ENCODE results near the gene KEAP1.

KEAP1 gene

DNA sequence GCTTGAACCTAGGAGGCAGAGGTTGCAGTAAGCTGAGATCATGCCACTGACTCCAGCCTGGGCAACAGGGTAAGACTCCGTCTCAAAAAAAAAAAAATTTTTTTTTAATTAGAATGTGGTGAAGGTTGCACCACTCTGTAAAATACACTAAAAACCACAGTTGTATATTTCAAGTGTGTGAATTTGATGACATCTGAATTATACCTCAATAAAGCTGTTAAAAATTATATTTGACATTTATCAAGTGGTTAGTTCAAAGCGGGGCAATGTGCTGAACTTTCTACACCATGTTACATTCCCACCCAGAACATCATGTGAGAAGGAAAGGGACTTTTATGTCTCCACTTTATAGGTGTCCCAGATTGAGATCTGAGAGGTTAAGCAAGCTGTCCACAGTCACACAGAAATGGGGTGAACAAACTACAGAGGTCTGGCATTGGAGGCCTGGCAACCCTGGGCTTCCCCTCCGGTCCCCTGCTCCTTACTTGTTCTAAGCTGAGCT lies 20.0 kb upstream of the KEAP1 start:
- DNase-seq (ENCODE audit: low read depth) = no peak

DNA sequence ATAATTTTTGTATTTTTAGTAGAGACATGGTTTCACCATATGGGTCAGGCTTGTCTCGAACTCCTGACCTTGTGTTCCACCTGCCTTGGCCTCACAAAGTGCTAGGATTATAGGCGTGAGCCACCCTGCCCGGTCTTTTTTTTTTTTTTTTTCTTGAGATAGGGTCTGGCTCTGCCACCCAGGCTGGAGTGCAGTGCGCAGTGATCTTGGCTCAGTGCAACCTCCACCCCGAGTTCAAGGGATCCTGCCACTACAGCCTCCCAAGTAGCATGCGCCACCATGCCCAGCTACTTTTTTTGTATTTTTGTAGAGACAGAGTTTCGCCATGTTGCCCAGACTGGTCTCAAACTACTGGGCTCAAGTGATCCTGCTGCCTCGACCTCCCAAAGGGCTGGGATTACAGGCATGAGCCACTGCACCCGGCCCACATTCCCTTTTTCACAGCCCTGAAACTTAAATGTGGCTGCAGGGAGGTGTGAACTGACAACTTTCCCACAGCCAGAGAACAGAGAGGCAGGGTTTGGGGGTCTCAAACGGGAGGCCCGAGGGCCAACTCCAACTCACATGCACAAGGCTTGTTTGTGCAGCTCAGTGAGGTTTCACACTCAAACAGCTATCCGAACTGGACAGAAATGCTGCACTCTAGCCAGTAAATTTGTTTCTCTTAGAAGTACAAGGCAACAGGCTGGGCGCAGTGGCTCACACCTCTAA lies 18.5 kb upstream of the KEAP1 start:
- DNase-seq (ENCODE audit: low read depth) = no peak

GRCh38 chr19:10520652-10521318 lies 17.6 kb upstream of the KEAP1 start:
- DNase-seq (ENCODE audit: low read depth) = no peak

GRCh38 chr19:10519421-10519820 lies 16.3 kb upstream of the KEAP1 start:
- no peak for DNase-seq (ENCODE audit: low read depth)

DNA sequence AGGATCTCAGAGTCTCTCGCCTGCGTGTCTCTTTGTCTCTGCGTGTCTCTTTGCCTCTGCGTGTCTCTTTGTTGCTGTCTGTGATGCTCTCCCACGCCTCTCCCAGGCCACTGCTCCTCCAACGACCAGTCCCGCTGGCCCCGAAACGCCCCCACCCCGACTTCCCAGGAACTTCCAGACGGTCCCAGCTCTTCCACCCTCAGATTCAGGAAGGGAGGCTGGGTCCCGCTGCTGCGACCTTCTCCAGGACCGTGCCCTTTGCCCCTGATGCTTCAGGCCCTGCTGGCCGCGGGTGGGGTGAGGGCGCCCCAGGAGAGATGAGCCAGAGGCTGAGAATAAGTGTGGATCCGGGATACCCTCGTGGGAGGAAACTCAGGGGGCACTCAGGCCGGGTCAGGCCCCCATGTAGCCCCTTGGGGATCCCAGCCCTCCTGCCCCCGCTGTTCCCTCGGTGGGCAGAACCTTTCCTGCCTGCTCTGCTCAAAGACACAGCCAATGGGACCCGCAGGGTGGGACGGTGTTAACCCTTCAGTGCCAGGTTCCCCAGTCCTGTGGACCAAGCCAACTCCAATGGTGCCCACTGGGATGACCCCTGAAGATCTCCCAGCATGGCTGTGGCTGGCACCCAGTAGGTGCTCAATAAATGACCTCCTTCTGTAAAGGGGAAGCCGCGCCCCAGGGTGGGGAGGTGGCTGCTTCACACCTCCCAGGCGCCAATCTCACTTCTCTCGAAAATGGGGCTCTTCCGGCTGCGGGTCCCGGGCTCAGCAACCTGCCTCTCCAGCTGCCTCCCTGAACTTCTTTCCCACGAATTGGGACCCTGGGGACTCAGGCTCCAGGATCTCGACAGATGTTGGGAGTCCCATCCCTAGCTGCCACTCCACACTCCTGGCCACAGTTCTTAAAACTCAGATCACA lies 15.5 kb upstream of the KEAP1 start:
- DNase-seq (ENCODE audit: low read depth) = no peak

- no peak for DNase-seq (ENCODE audit: low read depth)
Observed at GRCh38 chr19:10517760-10518443, 14.7 kb upstream of the KEAP1 start.

- no peak for DNase-seq (ENCODE audit: low read depth)
Observed at GRCh38 chr19:10517361-10517759, 14.2 kb upstream of the KEAP1 start, which contains the start of gene S1PR5. Gene S1PR5, minus strand, starts transcription at chr19:10517447. Its CDS starts 2,436 bp downstream, at chr19:10515011.

DNA sequence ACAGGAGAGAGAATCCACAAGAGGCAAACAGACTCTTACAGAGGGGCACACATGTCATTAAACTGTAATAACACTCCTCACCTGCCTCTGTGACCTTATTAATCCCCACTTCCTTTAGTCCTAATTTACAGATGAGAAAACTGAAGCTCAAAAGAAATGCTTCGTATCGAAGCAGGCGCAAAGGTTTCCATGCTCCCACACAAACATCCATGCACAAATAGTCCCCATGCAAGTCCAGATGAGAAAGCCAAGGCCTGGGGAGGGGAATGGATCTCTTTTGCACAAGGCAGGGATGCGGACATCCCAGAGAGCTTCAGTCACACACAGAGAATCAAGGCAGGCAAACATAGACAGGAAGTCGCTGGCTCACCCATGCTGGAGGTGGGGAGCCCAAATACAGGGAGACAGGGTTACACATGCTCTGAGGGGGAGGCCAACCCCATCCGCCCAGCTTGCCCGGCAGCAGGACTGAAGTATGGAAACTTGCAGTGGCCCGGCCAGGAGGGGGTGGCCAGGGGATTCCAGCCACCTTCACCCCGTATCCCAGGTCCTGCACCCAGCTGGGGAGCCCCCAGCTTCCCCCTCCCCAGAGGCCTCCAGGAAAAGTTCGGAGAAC lies 13.6 kb upstream of the KEAP1 start:
- DNase-seq (ENCODE audit: low read depth) = no peak

DNA sequence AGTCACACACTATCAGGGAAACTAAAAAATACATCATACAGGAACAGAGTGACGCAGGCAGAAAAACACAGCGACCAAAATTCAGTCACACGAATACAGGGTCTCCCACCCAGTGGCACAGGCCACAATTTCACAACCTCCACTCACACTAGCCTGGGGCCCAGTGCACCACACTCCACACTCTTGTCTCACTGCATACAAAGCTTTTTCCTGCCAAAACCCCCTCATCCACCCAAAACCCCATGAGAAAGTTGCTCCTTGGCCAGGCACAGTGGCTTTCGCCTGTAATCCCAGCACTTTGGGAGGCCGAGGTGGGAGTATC lies 12.9 kb upstream of the KEAP1 start:
- no peak for DNase-seq (ENCODE audit: low read depth)

DNA sequence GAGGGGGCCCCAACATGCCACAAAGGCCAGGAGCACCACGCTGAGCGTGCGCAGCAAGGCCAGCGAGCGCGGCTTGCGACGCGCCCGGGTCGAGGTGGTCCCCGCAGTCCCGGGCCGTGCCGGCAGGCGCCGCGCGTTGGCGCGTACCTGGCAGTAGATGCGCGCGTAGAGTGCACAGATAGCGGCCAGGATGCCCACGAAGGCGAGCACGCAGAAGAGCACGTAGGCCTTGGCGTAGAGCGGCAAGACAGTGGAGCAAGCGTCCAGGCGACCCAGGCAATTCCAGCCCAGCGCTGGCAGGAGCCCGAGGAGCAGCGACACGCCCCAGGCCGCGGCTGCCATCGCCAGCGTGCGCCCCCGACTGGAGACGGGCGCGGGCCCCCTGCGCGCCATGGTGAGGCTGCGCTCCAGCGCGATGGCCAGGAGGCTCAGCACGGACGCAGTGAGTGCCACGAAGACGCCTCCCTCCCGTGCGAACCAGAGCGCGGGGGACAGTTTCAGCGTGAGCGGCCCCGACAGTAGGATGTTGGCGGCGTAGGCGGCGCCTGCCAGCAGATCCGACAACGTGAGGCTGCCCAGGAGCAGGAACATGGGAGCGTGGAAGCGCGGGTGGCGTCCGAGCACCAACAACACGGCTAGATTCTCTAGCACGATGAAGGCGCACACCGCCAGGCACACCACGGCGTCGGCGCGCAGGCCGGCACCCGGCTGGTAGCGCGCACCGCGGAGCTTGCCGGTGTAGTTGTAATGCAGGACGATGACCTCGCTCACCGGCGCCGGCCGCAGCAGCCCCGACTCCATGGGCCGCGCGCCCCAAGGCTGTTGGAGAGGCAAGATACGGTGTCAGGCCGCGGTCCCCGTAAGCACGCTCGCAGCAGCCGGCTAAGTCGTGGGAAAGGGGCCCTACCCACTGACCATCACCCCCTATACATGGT lies 11.3 kb upstream of the KEAP1 start:
- DNase-seq (ENCODE audit: low read depth) = no peak

- DNase-seq (ENCODE audit: low read depth) = no peak
Observed at GRCh38 chr19:10513223-10513622, 10.1 kb upstream of the KEAP1 start.

DNA sequence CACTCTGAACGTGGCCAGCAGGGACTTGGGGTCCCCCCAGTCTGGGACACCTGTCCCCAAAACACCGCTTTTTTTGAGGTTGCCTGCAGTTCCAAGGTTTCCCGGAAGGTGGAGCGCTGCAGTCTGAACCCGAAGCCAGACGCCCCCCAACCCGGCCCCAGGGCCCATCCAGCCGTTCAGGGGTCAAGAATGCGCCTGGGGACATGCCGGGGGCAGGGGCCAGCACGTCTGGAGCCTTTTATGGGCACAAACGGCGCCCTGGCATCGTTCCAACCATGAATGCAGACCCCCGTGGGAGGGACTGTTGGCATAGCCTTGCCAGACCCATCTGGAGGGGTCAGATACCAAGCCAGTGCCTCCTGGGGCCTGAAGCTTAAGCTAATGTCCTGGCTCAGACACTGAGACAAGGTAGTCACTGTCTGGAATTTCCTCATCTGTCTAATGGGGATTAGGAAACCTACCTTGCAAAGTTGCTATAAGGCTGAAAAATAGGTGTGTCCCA lies 7.2 kb upstream of the KEAP1 start:
- DNase-seq (ENCODE audit: low read depth) = peak; percentile 39

- no peak for DNase-seq (ENCODE audit: low read depth)
Observed at GRCh38 chr19:10508707-10509106, 5.6 kb upstream of the KEAP1 start.

DNA sequence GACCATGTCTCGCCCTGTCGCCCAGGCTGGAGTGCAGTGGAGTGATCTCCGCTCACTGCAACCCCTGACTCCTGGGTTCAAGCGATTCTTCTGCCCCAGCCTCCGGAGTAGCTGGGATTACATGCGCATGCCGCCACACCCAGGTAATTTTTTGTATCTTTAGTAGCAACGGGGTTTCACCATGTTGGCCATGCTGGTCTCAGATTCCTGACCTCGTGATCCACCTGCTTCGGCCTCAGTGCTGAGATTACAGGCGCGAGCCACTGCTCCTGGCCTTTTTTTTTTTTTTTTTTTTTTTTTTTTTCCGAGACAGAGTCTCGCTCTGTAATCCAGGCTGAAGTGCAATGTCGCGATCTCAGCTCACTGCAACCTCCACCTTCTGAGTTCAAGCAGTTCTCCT lies 4.9 kb upstream of the KEAP1 start:
- no peak for DNase-seq (ENCODE audit: low read depth)

DNA sequence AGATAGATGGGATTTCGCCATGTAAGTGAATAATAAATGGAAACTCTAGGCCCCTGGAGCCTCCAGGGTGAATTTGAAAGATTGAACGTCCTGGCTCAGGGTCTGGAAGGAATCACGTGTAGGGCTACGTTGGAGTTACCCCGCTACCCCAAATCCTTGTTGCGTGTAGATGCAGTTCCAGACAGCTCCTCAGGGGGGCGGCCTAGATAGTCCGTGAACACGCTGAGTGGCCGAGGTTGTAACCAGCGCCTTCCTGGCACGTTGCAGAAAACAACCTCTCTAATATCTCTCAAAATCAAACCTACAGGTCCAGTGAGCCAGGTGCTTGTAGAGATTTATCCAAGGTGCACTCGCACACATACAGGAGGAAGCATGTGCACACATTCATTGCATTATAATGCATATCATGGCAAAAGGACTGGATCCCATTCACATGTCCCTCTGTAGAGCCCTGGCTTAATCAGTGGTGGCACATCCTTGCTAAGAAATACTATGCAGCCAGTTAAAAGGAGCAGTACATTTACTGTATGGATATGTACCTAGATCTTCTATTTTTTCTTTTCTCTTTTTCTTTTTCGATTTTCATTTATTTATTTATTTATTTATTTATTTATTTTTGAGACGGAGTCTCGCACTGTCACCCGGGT lies 2.5 kb upstream of the KEAP1 start:
- DNase-seq (ENCODE audit: low read depth) = peak; percentile 69

- DNase-seq (ENCODE audit: low read depth) = peak; percentile 72
Observed at GRCh38 chr19:10502524-10503001, 593 bp downstream of the KEAP1 start.

DNA sequence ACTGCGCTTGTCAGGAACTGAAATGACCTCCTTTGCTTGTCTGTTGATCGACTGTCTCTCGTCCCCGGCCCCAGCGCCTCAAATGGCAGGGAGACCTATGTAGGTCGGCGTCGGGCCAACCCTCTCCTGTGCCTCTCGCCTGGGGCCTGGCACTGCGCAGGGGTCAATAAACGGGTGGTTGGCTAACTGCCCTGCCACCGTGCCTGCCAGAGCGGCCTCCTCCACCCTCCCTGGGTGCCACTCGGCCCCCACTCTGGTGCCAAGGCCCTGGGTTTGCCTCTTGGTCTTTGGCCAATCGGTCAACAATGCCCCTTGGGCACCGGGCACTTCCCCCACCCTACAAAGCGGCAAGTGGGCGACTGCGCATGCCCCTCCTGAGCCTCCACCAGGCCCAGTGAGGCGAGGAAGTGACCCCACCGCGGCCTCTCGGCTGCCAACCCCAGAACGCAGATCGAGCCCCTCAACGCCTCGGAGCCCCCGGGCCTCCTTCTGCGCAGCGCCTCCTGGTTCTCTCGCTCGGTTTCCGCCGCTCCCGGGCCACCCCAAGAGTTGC lies 1.1 kb downstream of the KEAP1 start:
- no peak for DNase-seq (ENCODE audit: low read depth)

DNA sequence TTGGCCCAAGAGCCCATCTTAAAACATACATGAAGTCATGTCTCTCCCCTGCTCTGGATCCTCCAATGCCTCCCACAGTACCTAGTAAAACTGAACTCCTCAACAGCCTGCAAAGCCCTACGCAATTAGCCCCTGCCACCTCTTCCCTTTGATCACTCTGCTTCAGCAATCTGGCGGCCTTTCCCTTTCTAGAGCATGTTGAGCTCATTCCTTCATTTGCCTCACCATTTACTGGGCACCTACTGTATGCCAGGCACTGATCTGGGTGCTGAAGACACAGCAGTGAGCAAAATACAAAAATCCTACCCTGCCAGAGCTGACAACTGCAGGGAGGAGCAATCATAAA lies 2.9 kb downstream of the KEAP1 start:
- no peak for DNase-seq (ENCODE audit: low read depth)

DNA sequence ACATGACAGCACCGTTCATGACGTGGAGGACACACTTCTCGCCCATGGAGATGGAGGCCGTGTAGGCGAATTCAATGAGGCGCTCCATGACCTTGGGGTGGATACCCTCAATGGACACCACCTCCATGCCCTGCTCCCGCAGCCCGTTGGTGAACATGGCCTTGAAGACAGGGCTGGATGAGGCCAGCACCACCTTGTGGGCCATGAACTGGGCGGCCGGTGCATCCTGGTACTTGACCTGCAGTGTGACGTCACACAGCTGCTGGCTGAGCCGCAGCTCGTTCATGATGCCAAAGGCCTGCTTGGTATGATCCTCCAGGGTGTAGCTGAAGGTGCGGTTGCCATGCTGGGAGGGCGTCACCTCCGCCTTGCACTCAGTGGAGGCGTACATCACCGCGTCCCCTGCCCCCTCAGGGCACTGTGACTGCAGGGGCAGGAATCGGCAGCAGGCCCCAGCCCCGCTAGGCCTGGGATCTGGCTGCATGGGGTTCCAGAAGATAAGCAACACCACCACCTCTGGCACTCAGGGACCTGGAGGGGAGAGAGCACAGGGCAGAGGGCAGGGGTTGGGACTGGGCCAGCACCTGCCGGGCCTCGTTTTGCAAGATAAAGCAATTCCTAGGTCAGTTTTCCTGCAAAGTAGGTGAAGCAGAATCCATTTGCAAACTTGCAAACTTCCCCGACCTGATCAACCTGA lies 3.5 kb downstream of the KEAP1 start:
- no peak for DNase-seq (ENCODE audit: low read depth)

Data from stimulated activated CD8-positive, alpha-beta memory T cell treated with anti-CD3 and anti-CD28 coated beads, Interleukin-15, amount 100 ng/mL, for 1 hour (primary cell).